MM.1S (cell line): Measurements from ENCODE around the gene ELK1.

Source experiments
- EZH2 ChIP-seq: fragments of 300-600 bp; sonication (generic); optimal IDR thresholded peaks from 2 replicates; pipeline ENCODE3; 2017; ENCODE audit warnings: low read depth, mild to moderate bottlenecking, antibody characterized with exemption, low read length, mixed read lengths
- EZH2phosphoT487 ChIP-seq: fragments of 300-600 bp; sonication (generic); IDR thresholded peaks from 2 replicates; pipeline ENCODE4 v1.6.1; 2018; ENCODE audit warnings: antibody characterized with exemption, low read length
- TF ChIP-seq, protein P1 (sequence below): fragments of 300-600 bp; sonication (generic); IDR thresholded peaks from 2 replicates; pipeline ENCODE4 v1.5.1; 2016; ENCODE audit warnings: antibody characterized with exemption, low read length, mixed read lengths

DNA sequence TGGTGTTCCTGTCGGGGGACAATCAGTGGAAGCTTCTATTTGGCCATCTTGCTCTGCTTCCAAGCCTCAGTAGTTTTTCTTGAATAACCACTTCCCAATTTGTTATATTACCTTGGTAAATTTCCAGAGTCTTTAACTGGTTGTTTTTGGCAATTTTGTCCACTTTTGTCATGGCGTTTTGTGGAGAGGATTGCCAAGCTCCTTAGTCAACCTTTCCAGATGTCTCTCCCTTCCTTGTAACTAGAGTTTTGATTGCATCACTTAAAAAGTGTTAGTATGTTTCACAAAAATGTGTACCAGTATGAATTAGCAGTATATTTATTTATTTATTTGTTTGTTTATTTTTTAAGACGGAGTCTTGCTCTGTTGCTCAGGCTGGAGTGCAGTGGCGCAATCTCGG is 24.4 kb upstream of the ELK1 start:
- TF ChIP-seq, protein P1, sequence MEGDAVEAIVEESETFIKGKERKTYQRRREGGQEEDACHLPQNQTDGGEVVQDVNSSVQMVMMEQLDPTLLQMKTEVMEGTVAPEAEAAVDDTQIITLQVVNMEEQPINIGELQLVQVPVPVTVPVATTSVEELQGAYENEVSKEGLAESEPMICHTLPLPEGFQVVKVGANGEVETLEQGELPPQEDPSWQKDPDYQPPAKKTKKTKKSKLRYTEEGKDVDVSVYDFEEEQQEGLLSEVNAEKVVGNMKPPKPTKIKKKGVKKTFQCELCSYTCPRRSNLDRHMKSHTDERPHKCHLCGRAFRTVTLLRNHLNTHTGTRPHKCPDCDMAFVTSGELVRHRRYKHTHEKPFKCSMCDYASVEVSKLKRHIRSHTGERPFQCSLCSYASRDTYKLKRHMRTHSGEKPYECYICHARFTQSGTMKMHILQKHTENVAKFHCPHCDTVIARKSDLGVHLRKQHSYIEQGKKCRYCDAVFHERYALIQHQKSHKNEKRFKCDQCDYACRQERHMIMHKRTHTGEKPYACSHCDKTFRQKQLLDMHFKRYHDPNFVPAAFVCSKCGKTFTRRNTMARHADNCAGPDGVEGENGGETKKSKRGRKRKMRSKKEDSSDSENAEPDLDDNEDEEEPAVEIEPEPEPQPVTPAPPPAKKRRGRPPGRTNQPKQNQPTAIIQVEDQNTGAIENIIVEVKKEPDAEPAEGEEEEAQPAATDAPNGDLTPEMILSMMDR: no peak
- TF ChIP-seq EZH2phosphoT487 (no peak), EZH2 (no peak)
